Astrocyte (in vitro differentiated cells and primary cell): ENCODE data around the gene SYT17. TPM values are rescaled to one million over a fixed set of nuclear protein-coding genes. Genes with fewer than 3 reads are reported as not detected.
A peak's percentile ranks its signal among the peaks of the same experiment; 100 is the strongest.

Experiments
- DNase-seq: peaks from one replicate; pipeline ENCODE4 v3.0.0-alpha.2; 2010; ENCODE audit warnings: low read depth
- FAIRE-seq: peaks from 2 replicates; lab custom pipeline; 2011; peaks lifted over from hg19 to GRCh38; lab: Jason Lieb, UNC
- H2AFZ ChIP-seq: 2 replicates; pipeline ENCODE4 v1.6.0; 2012; ENCODE audit warnings: low read depth, low read length, inconsistent platforms
- H3K27ac ChIP-seq: 2 replicates; pipeline ENCODE4 v1.5.1; 2011; ENCODE audit warnings: low read depth, low read length, inconsistent platforms
- H3K27me3 ChIP-seq: 2 replicates; pipeline ENCODE4 v1.6.0; 2011; ENCODE audit warnings: low read length, inconsistent platforms; ENCODE audit not compliant: insufficient read depth
- H3K36me3 ChIP-seq: 2 replicates; pipeline ENCODE4 v1.5.1; 2011; ENCODE audit warnings: low read length, inconsistent platforms; ENCODE audit not compliant: insufficient read depth
- H3K4me1 ChIP-seq: 2 replicates; pipeline ENCODE4 v1.5.1; 2011; ENCODE audit warnings: low read length, inconsistent platforms; ENCODE audit not compliant: insufficient read depth
- H3K4me2 ChIP-seq: 2 replicates; pipeline ENCODE4 v1.6.0; 2012; ENCODE audit warnings: low read length, inconsistent platforms
- H3K4me3 ChIP-seq: 2 replicates; pipeline ENCODE4 v1.5.1; 2011; ENCODE audit warnings: low read depth, mild to moderate bottlenecking, low read length, inconsistent platforms; ENCODE audit not compliant: insufficient read depth
- H3K79me2 ChIP-seq: 2 replicates; pipeline ENCODE4 v1.6.0; 2012; ENCODE audit warnings: mild to moderate bottlenecking, low read length, inconsistent platforms; ENCODE audit not compliant: insufficient read depth
- H3K9ac ChIP-seq: 2 replicates; pipeline ENCODE4 v1.6.0; 2012; ENCODE audit warnings: mild to moderate bottlenecking, low read length, inconsistent platforms
- H3K9me3 ChIP-seq: 2 replicates; pipeline ENCODE4 v1.5.1; 2012; ENCODE audit warnings: low read depth, mild to moderate bottlenecking, low read length, inconsistent platforms; ENCODE audit not compliant: insufficient read depth
- H4K20me1 ChIP-seq: 2 replicates; pipeline ENCODE4 v1.6.0; 2012; ENCODE audit warnings: low read length, inconsistent platforms; ENCODE audit not compliant: insufficient read depth
- H3K27ac Mint-ChIP-seq: one replicate; pipeline ENCODE4 v1.8.0; 2021; ENCODE audit warnings: mild to moderate bottlenecking, mixed read lengths; ENCODE audit not compliant: unreplicated experiment
- H3K27me3 Mint-ChIP-seq: one replicate; pipeline ENCODE4 v1.8.0; 2021; ENCODE audit warnings: low read depth, mixed read lengths; ENCODE audit not compliant: unreplicated experiment
- H3K36me3 Mint-ChIP-seq: one replicate; pipeline ENCODE4 v1.8.0; 2021; ENCODE audit warnings: low read depth, mixed read lengths; ENCODE audit not compliant: unreplicated experiment
- H3K4me1 Mint-ChIP-seq: one replicate; pipeline ENCODE4 v1.8.0; 2021; ENCODE audit warnings: low read depth, mixed read lengths; ENCODE audit not compliant: unreplicated experiment
- H3K4me3 Mint-ChIP-seq: one replicate; pipeline ENCODE4 v1.8.0; 2021; ENCODE audit warnings: mild to moderate bottlenecking, moderate library complexity, mixed read lengths; ENCODE audit not compliant: unreplicated experiment
- H3K9me3 Mint-ChIP-seq: one replicate; pipeline ENCODE4 v1.8.0; 2021; ENCODE audit warnings: mild to moderate bottlenecking, mixed read lengths; ENCODE audit not compliant: unreplicated experiment
- EZH2 ChIP-seq: IDR thresholded peaks from 2 replicates; pipeline ENCODE4 v1.6.1; 2012; ENCODE audit warnings: mild to moderate bottlenecking, low read length, inconsistent platforms; ENCODE audit not compliant: insufficient read depth
- total RNA-seq: library from RNA; stranded (reverse); gene quantifications from 2 replicates; pipeline ENCODE4 v1.2.1, GENCODE V29; 2021
- TF ChIP-seq, protein P1 (sequence below): IDR thresholded peaks from 2 replicates; pipeline ENCODE4 v1.5.1; 2011; ENCODE audit warnings: low read depth, mild to moderate bottlenecking, inconsistent platforms, low read length, moderate library complexity; ENCODE audit not compliant: insufficient read depth

SYT17 gene
- total RNA-seq, 1 donor from 2014 or later, result 4.8 TPM

DNA sequence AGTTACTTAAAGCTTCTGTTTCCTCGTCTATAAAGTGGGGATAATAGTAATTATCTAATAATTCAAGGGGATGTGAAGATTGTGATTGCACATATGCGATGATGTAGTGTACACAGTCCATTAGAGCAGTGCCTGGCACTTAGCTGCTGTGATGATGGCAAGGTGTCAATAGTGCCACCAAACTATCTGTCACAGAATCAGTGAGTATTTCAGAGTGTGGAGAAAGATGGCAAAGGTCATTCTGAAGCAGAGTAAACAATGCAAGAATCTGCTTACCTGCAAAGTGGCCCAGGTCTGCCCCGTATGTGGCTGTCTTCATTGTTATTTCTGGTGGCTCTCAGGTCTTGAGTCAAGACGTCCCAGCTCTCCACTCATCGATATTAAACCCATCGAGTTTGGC lies 15.1 kb downstream of the SYT17 start:
- no peak overlapping the region for H2AFZ ChIP-seq
- H3K27me3 Mint-ChIP-seq, result peaks cover 7% of the 10 kb centered on the region
- H3K9me3 Mint-ChIP-seq, result no peaks in the 10 kb centered on the region
- H3K27ac Mint-ChIP-seq, result no peak overlapping the region
- H3K79me2 ChIP-seq, result no peaks in the 10 kb centered on the region
- H3K9me3 ChIP-seq, result no peaks in the 10 kb centered on the region
- H3K4me2 ChIP-seq, result no peak overlapping the region
- H3K4me1 ChIP-seq, result peaks cover 4% of the 10 kb centered on the region
- no peaks in the 10 kb centered on the region for H3K36me3 ChIP-seq
- FAIRE-seq, result no peak
- no peaks in the 10 kb centered on the region for H3K27me3 ChIP-seq
- H3K4me1 Mint-ChIP-seq, result peaks cover 5% of the 10 kb centered on the region
- no peaks in the 10 kb centered on the region for H4K20me1 ChIP-seq
- DNase-seq, result no peak
- H3K4me3 ChIP-seq, result no peak overlapping the region
- no peak for TF ChIP-seq EZH2
- TF ChIP-seq, protein P1, sequence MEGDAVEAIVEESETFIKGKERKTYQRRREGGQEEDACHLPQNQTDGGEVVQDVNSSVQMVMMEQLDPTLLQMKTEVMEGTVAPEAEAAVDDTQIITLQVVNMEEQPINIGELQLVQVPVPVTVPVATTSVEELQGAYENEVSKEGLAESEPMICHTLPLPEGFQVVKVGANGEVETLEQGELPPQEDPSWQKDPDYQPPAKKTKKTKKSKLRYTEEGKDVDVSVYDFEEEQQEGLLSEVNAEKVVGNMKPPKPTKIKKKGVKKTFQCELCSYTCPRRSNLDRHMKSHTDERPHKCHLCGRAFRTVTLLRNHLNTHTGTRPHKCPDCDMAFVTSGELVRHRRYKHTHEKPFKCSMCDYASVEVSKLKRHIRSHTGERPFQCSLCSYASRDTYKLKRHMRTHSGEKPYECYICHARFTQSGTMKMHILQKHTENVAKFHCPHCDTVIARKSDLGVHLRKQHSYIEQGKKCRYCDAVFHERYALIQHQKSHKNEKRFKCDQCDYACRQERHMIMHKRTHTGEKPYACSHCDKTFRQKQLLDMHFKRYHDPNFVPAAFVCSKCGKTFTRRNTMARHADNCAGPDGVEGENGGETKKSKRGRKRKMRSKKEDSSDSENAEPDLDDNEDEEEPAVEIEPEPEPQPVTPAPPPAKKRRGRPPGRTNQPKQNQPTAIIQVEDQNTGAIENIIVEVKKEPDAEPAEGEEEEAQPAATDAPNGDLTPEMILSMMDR, result no peak
- peaks cover 8% of the 10 kb centered on the region for H3K36me3 Mint-ChIP-seq
- H3K27ac ChIP-seq, result no peak overlapping the region
- H3K4me3 Mint-ChIP-seq, result no peak overlapping the region
- no peak overlapping the region for H3K9ac ChIP-seq

DNA sequence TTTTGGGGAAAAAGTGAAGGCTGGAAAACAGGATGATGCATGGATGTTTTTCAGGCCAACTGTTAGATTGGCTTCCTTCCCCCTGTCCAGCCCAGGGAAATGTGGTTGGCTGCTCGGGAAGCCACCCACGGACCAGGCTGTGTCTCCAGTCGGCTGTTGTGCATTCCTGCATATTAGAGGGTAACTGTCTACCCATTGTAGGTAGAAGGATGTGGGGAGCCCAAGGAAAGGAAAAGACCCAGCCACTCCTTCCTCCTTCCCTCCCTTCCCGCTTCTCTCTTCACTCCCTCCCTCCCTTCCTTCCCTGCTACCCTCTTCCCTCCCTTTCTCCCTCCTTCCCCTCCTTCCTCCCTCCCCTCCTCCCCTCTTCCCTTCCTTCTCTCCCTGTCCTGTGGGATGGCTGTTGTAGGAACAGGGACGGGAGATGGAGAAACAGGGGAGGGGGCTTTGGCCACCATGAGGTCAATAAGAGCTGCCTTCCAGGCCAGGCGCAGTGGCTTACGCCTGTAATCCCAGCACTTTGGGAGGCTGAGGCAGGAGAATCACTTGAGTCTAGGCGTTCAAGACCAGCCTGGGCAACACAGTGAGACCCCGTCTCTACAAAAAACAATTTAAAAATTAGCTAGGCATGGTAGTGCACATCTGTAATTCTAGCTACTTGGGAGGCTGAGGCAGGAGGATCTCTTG lies 16.9 kb downstream of the SYT17 start:
- TF ChIP-seq, protein P1, result no peak
- TF ChIP-seq EZH2, result no peak
- H2AFZ ChIP-seq, result peak overlapping the region; percentile 60
- H3K27me3 Mint-ChIP-seq, result peaks cover 5% of the 10 kb centered on the region
- peaks cover 5% of the 10 kb centered on the region for H3K4me1 Mint-ChIP-seq
- H3K4me3 ChIP-seq, result no peak overlapping the region
- H3K36me3 Mint-ChIP-seq, result peaks cover 8% of the 10 kb centered on the region
- FAIRE-seq (no peak), DNase-seq (no peak)
- H3K27ac Mint-ChIP-seq, result no peak overlapping the region
- no peaks in the 10 kb centered on the region for H3K9me3 ChIP-seq
- H4K20me1 ChIP-seq, result no peaks in the 10 kb centered on the region
- no peak overlapping the region for H3K27ac ChIP-seq
- H3K9ac ChIP-seq, result no peak overlapping the region
- no peaks in the 10 kb centered on the region for H3K27me3 ChIP-seq
- peaks cover 4% of the 10 kb centered on the region for H3K4me1 ChIP-seq
- no peak overlapping the region for H3K4me3 Mint-ChIP-seq
- peak overlapping the region; percentile 19 for H3K4me2 ChIP-seq
- no peaks in the 10 kb centered on the region for H3K79me2 ChIP-seq
- H3K9me3 Mint-ChIP-seq, result no peaks in the 10 kb centered on the region
- H3K36me3 ChIP-seq, result no peaks in the 10 kb centered on the region

DNA sequence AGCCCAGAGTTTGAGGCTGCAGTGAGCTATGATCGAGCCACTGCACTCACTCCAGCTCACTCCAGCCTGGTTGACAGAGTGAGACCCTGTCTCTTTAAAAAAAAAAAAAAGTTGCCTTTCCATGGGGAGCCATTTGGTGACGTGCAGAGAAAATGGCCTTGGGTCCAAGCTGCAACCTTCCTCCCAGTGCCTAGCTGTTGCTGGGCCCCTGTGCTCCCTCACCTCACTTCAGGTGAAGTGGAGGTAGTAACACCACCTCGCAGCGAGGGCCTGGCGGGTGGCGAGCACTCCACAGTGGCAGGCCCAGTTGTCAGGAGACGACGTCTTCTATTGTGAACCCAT lies 17.4 kb downstream of the SYT17 start:
- Histone ChIP-seq H2AFZ (no peak overlapping the region), H3K4me3 (no peak overlapping the region), H3K4me1 (peaks cover 4% of the 10 kb centered on the region), H3K27ac (no peak overlapping the region), H3K79me2 (no peaks in the 10 kb centered on the region), H3K27me3 (no peaks in the 10 kb centered on the region), H3K36me3 (no peaks in the 10 kb centered on the region), H3K9me3 (no peaks in the 10 kb centered on the region), H4K20me1 (no peaks in the 10 kb centered on the region), H3K4me2 (no peak overlapping the region), H3K9ac (no peak overlapping the region)
- no peaks in the 10 kb centered on the region for H3K9me3 Mint-ChIP-seq
- TF ChIP-seq, protein P1, result no peak
- no peak for TF ChIP-seq EZH2
- FAIRE-seq, result no peak
- H3K36me3 Mint-ChIP-seq, result peaks cover 5% of the 10 kb centered on the region
- H3K27me3 Mint-ChIP-seq, result no peaks in the 10 kb centered on the region
- no peak overlapping the region for H3K27ac Mint-ChIP-seq
- H3K4me3 Mint-ChIP-seq, result no peak overlapping the region
- DNase-seq, result no peak
- peaks cover 7% of the 10 kb centered on the region for H3K4me1 Mint-ChIP-seq
